Right renal pelvis (tissue), 4 donors: ENCODE results near the gene SLC2A2. TPM values are rescaled to one million over a fixed set of nuclear protein-coding genes. Genes with fewer than 3 reads are reported as not detected.

ENCODE experiments used
- DNase-seq, 4 donors: peaks; one replicate each; pipeline ENCODE4 v3.0.0-alpha.2; 2013; ENCODE audit warnings: low read depth in 4 of 4, low spot score in 3 of 4, missing footprints in 1 of 4
- polyA plus RNA-seq, 4 donors: library from polyadenylated mRNA; unstranded; fragments of 120-200 nt; gene quantifications; one replicate each; pipeline ENCODE4 v1.2.1, GENCODE V29; 2013; ENCODE audit not compliant: insufficient read length in 4 of 4

Gene SLC2A2
- polyA plus RNA-seq: 10 to 100 TPM; 12.5 to 17.3 (median 14.6) TPM

DNA sequence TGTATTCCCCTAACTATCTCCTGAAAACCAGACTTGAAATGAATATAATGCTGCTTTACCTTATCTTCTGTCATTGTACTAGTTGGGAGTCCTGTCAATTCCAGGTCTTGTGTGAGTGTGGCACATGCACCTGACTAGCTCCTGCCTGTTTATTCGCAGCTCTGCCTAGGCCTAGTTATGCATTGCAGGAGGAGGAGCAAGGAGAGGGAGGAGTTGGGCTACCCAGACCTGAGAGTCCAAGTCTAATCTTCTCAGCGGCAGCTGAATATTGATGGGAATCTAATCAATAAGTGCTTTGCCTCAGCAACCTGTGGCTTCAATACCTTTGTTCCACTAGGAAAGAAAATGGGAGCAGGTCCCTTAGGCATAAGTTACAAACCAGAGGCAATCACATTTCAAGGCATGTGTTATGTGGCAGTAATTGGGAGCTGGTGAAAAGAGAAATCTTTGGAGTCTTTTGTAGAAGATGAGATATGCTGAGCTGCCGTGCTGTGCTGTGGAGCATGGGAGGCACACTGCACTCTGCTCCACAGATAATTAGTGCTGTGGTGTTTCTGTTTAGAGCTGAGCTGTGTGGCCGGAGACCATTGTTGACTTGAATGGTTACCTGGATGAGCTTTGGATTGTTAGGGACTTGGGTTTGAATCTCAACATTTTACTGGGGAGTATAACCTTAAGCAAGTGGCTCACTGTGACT is at the start of gene SLC2A2:
Gene SLC2A2 (minus strand): TSS at position 124 of the 697 bp plus-strand sequence. CDS start 50 bp downstream, at position 74.
- no peak for DNase-seq

DNA sequence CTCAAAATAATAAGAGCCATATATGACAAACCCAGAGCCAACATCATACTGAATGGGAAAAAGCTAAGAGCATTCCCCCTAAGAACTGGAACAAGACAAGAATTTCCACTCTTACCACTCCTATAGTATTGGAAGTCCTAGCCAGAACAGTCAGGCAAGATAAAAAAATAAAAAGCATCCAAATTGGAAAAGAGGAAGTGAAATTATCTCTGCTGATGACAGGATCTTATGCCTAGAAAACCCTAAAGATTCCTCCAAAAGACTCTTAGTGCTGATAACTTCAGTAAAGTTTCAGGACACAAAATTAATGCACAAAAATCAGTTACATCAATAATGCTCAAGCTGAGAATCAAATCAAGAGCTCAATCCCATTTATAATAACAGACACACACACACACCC is 45.9 kb upstream of the SLC2A2 start:
- DNase-seq: no peak

- DNase-seq: no peak
Observed at GRCh38 chr3:171068658-171069057, 42.1 kb upstream of the SLC2A2 start.

- no peak for DNase-seq
Observed at GRCh38 chr3:171066206-171066605, 39.7 kb upstream of the SLC2A2 start.

GRCh38 chr3:171065732-171066131 is 39.2 kb upstream of the SLC2A2 start:
- DNase-seq: no peak

GRCh38 chr3:171064461-171064860 is 37.9 kb upstream of the SLC2A2 start:
- no peak for DNase-seq

DNA sequence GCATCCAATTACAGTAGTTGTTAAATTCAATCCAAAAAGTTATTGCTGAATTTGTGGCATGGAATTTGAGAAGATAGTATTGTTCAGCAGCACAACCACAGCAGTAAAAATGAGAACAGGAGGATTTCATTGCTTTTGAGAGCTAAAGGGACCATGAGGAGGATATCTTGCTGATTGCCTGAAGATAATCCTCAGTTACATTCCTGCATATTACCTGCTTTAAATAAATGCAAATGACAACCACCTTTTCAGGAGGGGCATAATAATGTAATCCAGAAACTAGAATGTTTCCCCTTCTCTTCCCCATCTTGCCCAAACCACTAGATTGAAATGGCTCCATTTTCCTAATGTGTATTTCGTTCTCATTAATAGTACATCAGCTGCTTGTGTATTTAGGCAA is 35.2 kb upstream of the SLC2A2 start:
- no peak for DNase-seq

DNA sequence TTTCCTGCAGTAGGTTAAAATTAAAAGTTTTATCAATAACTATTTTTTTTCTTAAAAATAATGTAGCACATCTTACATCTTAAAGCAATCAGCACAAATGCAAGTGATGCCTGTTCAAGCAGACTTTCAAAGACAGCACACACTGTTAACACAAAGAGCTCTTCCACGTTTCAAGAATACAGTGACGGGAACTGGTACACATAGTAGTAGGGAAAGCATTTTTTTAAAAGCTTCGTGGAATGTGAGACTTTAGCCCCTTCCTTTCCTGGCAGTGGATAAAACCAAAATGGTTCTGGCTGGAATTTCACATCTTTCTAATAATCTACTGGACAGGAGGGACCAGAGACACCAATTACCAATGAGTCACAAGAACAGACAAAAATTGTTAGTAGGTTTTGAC is 33.5 kb upstream of the SLC2A2 start:
- DNase-seq: no peak

DNA sequence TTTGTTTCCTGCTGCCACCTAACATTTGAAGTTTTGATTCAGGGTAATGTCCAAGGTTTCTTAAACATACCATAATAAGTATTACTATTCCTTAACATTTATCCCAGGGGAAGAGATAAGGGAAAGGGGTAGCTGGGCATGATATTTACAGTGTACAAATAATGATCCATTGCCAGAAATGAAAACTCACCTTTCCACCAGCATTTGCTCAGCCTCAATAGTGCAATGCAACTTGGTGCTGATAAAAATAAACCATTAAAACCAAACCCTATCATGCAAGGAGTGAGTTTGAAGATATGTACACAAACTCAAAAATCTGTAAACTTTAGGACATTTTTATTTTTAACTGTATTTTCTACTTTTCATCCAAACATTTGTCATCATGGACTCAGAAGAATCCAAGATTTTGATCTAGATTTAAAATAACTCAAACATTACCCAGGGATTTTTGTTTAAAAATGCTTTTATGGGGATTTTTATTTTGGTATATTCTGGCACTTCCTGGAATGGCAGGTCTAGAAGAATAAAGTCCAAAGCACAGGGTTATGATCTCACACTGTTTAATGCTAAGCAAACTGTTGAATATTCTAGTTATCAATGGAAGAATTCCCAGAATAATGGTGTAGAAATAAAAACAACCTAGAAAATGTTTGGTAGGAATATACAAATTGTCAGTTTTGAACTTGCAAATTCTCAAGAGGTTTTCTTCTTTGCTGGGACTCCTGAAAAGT is 32.5 kb upstream of the SLC2A2 start:
- no peak for DNase-seq

DNA sequence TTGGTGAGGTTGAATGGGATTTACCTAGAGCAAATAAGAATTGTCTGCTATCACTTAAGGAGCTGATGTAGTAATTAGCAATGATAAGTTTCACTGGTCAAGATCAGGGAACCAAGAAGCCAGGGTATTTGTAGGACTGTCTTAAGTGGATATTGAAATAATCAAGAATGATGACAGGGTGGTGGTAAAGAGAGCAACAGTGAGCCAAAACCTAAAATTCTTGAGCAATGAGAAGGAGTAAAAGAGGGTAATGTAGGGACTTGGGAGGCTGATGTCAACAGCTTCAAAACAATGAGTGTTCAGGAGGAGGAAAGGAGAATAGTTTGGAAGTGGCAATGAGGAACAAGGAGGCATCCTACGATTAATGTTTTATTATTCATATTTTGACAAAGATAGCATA is 31.5 kb upstream of the SLC2A2 start:
- no peak for DNase-seq

- DNase-seq: no peak
Observed at GRCh38 chr3:171057072-171057471, 30.6 kb upstream of the SLC2A2 start.

GRCh38 chr3:171056528-171056927 is 30.0 kb upstream of the SLC2A2 start:
- DNase-seq: no peak

DNA sequence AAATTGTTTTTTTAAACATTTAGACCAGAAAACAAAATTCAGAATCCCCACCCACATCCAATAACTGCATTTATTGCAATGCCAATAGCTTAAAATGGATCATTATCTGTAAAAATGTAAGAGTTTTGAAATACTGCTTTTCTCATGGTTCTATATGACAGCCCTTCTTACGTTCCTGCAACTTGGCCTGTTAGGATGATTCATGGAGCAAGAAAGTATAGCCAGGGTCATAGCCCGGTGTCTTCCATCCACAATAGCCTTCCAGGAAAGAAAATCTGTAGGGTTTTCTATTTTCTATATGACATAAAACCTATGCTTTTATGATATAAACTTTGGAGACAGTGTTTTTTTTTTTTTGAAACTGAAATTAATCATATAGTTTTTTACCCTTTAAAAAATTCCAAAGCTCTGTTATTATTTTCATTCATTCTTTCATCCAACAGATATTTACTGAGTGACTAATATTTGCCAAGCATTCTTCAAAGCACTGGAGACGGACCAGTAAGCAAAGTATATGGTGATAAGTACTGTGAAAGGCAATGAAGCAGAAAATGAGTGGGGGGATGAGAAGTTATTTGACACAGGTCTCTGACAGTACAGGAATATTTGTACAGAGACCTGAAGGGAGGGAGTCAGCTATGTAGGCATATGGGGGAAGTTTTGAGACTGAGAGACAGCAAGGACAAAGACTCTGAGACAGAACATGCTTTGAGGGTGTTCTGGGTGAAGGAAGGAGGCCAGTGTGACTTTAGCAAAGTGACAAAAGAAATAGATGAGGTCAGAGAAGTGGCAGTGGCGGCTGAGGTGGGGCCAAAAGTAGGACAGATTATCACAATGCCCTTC is 29.0 kb upstream of the SLC2A2 start:
- peak in 1 of 4 donors; percentile 8 for DNase-seq

- no peak for DNase-seq
Observed at GRCh38 chr3:171054921-171055320, 28.4 kb upstream of the SLC2A2 start.

- DNase-seq: no peak
Observed at GRCh38 chr3:171054231-171054630, 27.7 kb upstream of the SLC2A2 start.

- DNase-seq: peak in 1 of 4 donors; percentile 23
Observed at GRCh38 chr3:171049861-171050444, 23.4 kb upstream of the SLC2A2 start.

DNA sequence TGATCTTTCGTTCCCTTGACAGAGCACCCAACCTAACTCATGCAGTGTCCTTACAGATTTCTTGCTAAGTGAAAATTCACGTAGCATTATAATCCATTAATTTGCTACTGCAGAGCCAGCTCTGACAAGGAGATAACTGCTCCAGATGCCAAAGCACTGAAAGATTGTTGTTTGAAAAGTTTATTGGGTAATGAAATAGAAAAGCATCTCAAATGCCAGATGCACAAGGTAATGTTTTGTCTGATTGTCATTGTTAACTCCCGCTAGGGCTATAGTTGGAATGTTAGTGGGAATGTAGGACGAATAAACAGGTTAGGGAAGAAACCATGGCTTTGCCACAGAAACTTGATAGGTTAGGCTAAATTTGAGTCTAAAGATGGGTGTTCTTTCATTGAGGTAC is 20.2 kb upstream of the SLC2A2 start:
- DNase-seq: no peak

DNA sequence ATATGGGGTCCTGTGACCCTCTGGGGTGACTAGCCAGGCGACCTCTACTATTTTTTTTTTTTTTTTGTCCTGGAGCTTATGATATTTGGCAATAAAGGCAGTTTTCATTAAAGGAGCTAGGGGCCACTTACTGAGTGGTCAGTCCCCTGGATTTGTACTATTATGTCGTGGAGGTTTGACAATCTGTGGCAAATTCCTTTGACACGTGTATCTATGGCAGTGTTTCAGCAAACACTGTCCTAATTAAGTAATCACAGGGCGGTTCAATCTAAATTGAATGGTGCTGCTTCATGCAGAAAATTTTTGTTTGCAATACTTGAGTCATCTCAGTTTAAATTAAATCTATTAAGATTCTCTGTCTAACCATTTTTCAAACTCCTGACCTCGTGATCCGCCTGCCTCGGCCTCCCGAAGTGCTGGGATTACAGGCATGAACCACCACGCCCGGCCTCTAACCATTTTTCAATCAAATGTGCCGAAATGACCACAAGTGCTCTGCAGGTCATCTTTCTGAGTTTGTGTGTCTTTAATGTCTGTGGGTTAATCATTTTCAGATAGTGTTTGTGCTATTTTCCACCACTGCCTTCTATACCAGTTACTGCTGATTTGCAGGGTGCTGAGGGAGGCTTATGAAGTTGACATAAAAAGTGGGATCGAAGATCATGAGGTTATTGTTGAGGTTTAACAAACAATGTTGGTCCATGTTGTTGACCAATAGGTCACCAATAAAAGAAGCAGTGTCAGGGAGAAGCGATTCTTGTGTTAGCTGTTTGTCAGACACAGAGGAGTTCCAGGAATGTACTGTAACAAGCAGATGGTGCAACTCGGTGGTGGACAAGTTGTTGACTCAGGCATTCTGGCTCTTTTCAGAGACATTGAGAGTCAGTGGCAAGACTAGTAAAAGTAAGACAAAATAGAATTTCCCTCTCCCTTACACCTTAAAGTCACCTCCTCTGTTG is 18.6 kb upstream of the SLC2A2 start:
- no peak for DNase-seq

DNA sequence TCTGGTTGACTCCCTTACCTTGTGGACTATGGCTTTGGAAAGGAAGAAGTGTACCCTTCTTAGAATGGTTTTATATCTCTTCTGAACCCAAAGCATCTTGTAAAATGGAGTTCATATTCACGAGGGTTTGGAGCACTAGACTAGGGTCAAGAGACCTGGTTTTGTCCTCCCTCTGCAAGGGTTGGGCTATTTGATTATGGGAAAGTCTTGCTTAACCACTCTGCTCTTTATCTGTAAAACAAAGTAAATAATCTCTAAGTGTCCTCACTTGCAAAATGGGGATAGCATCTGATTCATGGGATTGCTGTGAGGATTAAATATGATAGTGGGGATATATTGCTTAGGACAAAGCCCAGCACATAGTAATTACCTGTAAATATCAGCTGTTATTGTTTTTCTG is 17.9 kb upstream of the SLC2A2 start:
- DNase-seq: no peak

- DNase-seq: no peak
Observed at GRCh38 chr3:171039674-171040073, 13.2 kb upstream of the SLC2A2 start.
